Muscle of back (tissue), 11 donors: ENCODE measurements around the gene RPIA. TPM values are rescaled to one million over a fixed set of nuclear protein-coding genes. Genes with fewer than 3 reads are reported as not detected.

Experiments used
- DNase-seq, 3 donors: peaks; one replicate each; pipeline versions ENCODE4 v3.0.0 to v3.0.0-alpha.2; 2013
- polyA plus RNA-seq, 10 donors: library from polyadenylated mRNA; unstranded; fragments of 120-200 nt; gene quantifications; one replicate each; pipeline ENCODE4 v1.2.1, GENCODE V29; 2013; ENCODE audit not compliant: insufficient read length in 10 of 10

Gene RPIA
- polyA plus RNA-seq, 10 donors, result 21.9 to 26.5 (median 24.4) TPM

GRCh38 chr2:88683160-88684021, 8.1 kb upstream of the RPIA start:
- no peak for DNase-seq

- DNase-seq, result no peak
Observed at GRCh38 chr2:88684519-88684918, 7.0 kb upstream of the RPIA start.

GRCh38 chr2:88686320-88686719, 5.2 kb upstream of the RPIA start:
- DNase-seq, result no peak

- DNase-seq, result no peak
Observed at GRCh38 chr2:88687384-88687783, 4.1 kb upstream of the RPIA start.

- DNase-seq, result no peak
Observed at GRCh38 chr2:88690591-88691338, 708 bp upstream of the RPIA start.

- no peak for DNase-seq
Observed at GRCh38 chr2:88692187-88692586, 714 bp downstream of the RPIA start.

- DNase-seq, result no peak
Observed at GRCh38 chr2:88693911-88694414, 2.5 kb downstream of the RPIA start.

GRCh38 chr2:88696611-88697010, 5.1 kb downstream of the RPIA start:
- DNase-seq, result no peak

- DNase-seq, result no peak
Observed at GRCh38 chr2:88697370-88698026, 6.0 kb downstream of the RPIA start.

GRCh38 chr2:88698027-88698413, 6.5 kb downstream of the RPIA start:
- no peak for DNase-seq

GRCh38 chr2:88698498-88699233, 7.2 kb downstream of the RPIA start:
- DNase-seq, result no peak

- no peak for DNase-seq
Observed at GRCh38 chr2:88707003-88707402, 15.5 kb downstream of the RPIA start.

- peak; percentile 44 to 83 (median 66) for DNase-seq
Observed at GRCh38 chr2:88709181-88709631, 17.7 kb downstream of the RPIA start.

- no peak for DNase-seq
Observed at GRCh38 chr2:88711289-88711688, 19.8 kb downstream of the RPIA start.

GRCh38 chr2:88711897-88712296, 20.4 kb downstream of the RPIA start:
- no peak for DNase-seq

GRCh38 chr2:88713408-88713807, 21.9 kb downstream of the RPIA start:
- DNase-seq, result no peak

- DNase-seq, result no peak
Observed at GRCh38 chr2:88714667-88715066, 23.2 kb downstream of the RPIA start.

GRCh38 chr2:88720399-88720798, 28.9 kb downstream of the RPIA start:
- no peak for DNase-seq

- no peak for DNase-seq
Observed at GRCh38 chr2:88721268-88721667, 29.8 kb downstream of the RPIA start.

- DNase-seq, result no peak
Observed at GRCh38 chr2:88724643-88725332, 33.3 kb downstream of the RPIA start.
